HuH-7.5 (cell line): Measurements from ENCODE around the gene THSD7B.
"Not testable (repeated sequence)": the region's sequence is repeated elsewhere in the genome, so short reads cannot be mapped to it uniquely, and the experiment has no call there.

Experiments
- DNase-seq: peaks from one replicate; pipeline ENCODE4 v3.0.0; 2011; ENCODE audit warnings: low spot score

Gene THSD7B

GRCh38 chr2:137039482-137040152 lies 274.3 kb downstream of the THSD7B start:
- DNase-seq, result no peak

GRCh38 chr2:137047369-137047768 lies 282.0 kb downstream of the THSD7B start:
- no peak for DNase-seq

- DNase-seq, result no peak
Observed at GRCh38 chr2:137048455-137048854, 283.1 kb downstream of the THSD7B start.

- no peak for DNase-seq
Observed at GRCh38 chr2:137049518-137049917, 284.2 kb downstream of the THSD7B start.

GRCh38 chr2:137050949-137051348 lies 285.6 kb downstream of the THSD7B start:
- no peak for DNase-seq

GRCh38 chr2:137051778-137052398 lies 286.5 kb downstream of the THSD7B start:
- DNase-seq, result no peak

GRCh38 chr2:137056704-137057103 lies 291.4 kb downstream of the THSD7B start:
- no peak for DNase-seq

GRCh38 chr2:137076111-137076765 lies 310.9 kb downstream of the THSD7B start:
- DNase-seq, result not testable (repeated sequence)

- DNase-seq, result no peak
Observed at GRCh38 chr2:137091704-137092103, 326.4 kb downstream of the THSD7B start.

GRCh38 chr2:137093116-137093515 lies 327.8 kb downstream of the THSD7B start:
- DNase-seq, result no peak

GRCh38 chr2:137096187-137096586 lies 330.8 kb downstream of the THSD7B start:
- DNase-seq, result no peak

GRCh38 chr2:137096693-137097092 lies 331.3 kb downstream of the THSD7B start:
- DNase-seq, result no peak

- DNase-seq, result not testable (repeated sequence)
Observed at GRCh38 chr2:137101814-137102213, 336.5 kb downstream of the THSD7B start.

GRCh38 chr2:137107904-137108303 lies 342.6 kb downstream of the THSD7B start:
- no peak for DNase-seq

- DNase-seq, result no peak
Observed at GRCh38 chr2:137111896-137112295, 346.6 kb downstream of the THSD7B start.

GRCh38 chr2:137115081-137115794 lies 349.9 kb downstream of the THSD7B start:
- no peak for DNase-seq

- no peak for DNase-seq
Observed at GRCh38 chr2:137115795-137116089, 350.4 kb downstream of the THSD7B start.

- DNase-seq, result no peak
Observed at GRCh38 chr2:137117385-137117784, 352.0 kb downstream of the THSD7B start.

GRCh38 chr2:137118140-137118539 lies 352.8 kb downstream of the THSD7B start:
- no peak for DNase-seq

- DNase-seq, result no peak
Observed at GRCh38 chr2:137123226-137123625, 357.9 kb downstream of the THSD7B start.

- no peak for DNase-seq
Observed at GRCh38 chr2:137133225-137133624, 367.9 kb downstream of the THSD7B start.

GRCh38 chr2:137138263-137138662 lies 372.9 kb downstream of the THSD7B start:
- DNase-seq, result no peak

- no peak for DNase-seq
Observed at GRCh38 chr2:137151731-137152130, 386.4 kb downstream of the THSD7B start.
